Small intestine (tissue), 7 donors: ENCODE measurements around the gene NRBP1. TPM values are rescaled to one million over a fixed set of nuclear protein-coding genes. Genes with fewer than 3 reads are reported as not detected.
"Not testable (repeated sequence)": the region's sequence is repeated elsewhere in the genome, so short reads cannot be mapped to it uniquely, and the experiment has no call there.

Experiments used
- DNase-seq, 2 donors: peaks; one replicate each; pipeline versions ENCODE4 v3.0.0 to v3.0.0-alpha.2; 2013
- FAIRE-seq: peaks from 2 replicates; lab custom pipeline; 2012; peaks lifted over from hg19 to GRCh38; lab: Jason Lieb, UNC
- H3K27ac ChIP-seq, 3 donors: one replicate each; pipeline ENCODE4 v1.5.1; 2013; ENCODE audit warnings: low read length in 2 of 3, mild to moderate bottlenecking in 2 of 3, control low read depth in 1 of 3, inconsistent platforms in 1 of 3, low read depth in 1 of 3, moderate library complexity in 1 of 3
- H3K27me3 ChIP-seq, 3 donors: one replicate each; pipeline ENCODE4 v1.6.1; 2013; ENCODE audit warnings: low read length in 3 of 3, inconsistent platforms in 1 of 3; ENCODE audit not compliant: control insufficient read depth in 3 of 3, insufficient read depth in 3 of 3
- H3K36me3 ChIP-seq, 3 donors: one replicate each; pipeline ENCODE4 v1.6.1; 2013; ENCODE audit warnings: low read length in 3 of 3, inconsistent platforms in 1 of 3, low read depth in 1 of 3, mild to moderate bottlenecking in 1 of 3, moderate library complexity in 1 of 3; ENCODE audit not compliant: control insufficient read depth in 3 of 3, insufficient read depth in 2 of 3
- H3K4me1 ChIP-seq, 3 donors: one replicate each; pipeline ENCODE4 v1.6.1; 2013; ENCODE audit warnings: low read length in 2 of 3, inconsistent platforms in 1 of 3, low read depth in 1 of 3, mild to moderate bottlenecking in 1 of 3, moderate library complexity in 1 of 3; ENCODE audit not compliant: control insufficient read depth in 3 of 3, insufficient read depth in 2 of 3
- H3K4me3 ChIP-seq, 3 donors: one replicate each; pipeline ENCODE4 v1.5.1; 2013; ENCODE audit warnings: low read length in 3 of 3, control low read depth in 1 of 3, inconsistent platforms in 1 of 3, low read depth in 1 of 3, mild to moderate bottlenecking in 1 of 3, moderate library complexity in 1 of 3
- H3K9me3 ChIP-seq, 2 donors: one replicate each; pipeline ENCODE4 v1.6.1; 2013; ENCODE audit warnings: low read depth in 1 of 2, low read length in 1 of 2; ENCODE audit not compliant: control insufficient read depth in 2 of 2, insufficient read depth in 1 of 2
- WGBS, 3 donors: extraction: QIAGEN DNeasy Blood & Tissue Kit; methylation state at CpG; one replicate each; pipeline ENCODE4 v1.1.7; 2013; 5-methylcytosine and 5-hydroxymethylcytosine counted together
- polyA plus RNA-seq, 4 donors: library from polyadenylated mRNA; stranded (reverse) in 3 of 4; unstranded in 1 of 4; fragments of 200-250 nt in 3 of 4; fragments of 120-200 nt in 1 of 4; gene quantifications; one replicate each; pipeline versions ENCODE4 v1.2.1 to v1.2.3, GENCODE V29; 2013
- donor health status: healthy with polysubstance abuse.
- donor health status: control.
- donor health status: control.
- donor health status: Bipolar disorder and iron deficiency.
- donor health status: healthy.

The NRBP1 gene
- polyA plus RNA-seq, 4 donors: 51.4 to 84.8 (median 81.9) TPM

DNA sequence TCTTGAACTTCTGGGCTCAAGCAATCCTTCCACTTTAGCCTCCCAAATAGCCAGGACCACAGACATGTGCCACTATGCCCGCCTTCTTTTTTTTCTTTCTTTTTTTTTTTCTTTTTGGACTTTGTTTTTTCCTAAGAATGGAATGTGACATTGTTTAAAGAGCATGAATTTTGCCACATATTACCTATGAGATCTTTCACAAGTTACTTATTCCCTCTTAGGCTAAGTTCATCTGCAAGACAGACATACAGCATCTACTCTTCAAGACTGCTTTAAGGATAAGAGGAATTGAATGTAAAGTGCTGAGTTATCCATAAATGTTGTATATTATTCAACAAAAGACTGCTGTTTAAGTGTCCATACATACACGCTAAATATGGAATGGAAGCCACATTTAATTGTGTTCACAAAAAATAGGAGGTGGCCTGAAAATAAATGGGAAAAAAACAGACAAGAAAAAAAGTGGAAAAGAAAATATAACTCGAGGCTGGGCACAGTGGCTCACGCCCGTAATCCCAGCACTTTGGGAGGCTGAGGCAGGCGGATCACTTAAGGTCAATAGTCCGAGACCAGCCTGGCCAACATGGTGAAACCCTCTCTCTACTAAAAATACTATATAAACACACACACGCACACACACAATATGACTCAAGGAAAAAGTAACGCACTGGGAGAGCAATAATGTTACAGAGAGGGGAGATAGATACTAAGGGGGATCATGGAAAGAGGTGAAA lies 15.8 kb upstream of the NRBP1 start:
- H3K27me3 ChIP-seq: no peaks in the 10 kb centered on the region
- 79 to 88% (median 84%) methylated on average over 9 of the region's 9 CpGs for WGBS, 3 donors
- peaks cover 0 to 6% (median 5%) of the 10 kb centered on the region in 3 donors for H3K4me1 ChIP-seq
- H3K36me3 ChIP-seq: peaks cover 0 to 1% (median 0%) of the 10 kb centered on the region in 3 donors
- no peak for FAIRE-seq
- no peak overlapping the region for H3K27ac ChIP-seq
- H3K4me3 ChIP-seq: no peak overlapping the region
- H3K9me3 ChIP-seq: no peaks in the 10 kb centered on the region
- DNase-seq: no peak

DNA sequence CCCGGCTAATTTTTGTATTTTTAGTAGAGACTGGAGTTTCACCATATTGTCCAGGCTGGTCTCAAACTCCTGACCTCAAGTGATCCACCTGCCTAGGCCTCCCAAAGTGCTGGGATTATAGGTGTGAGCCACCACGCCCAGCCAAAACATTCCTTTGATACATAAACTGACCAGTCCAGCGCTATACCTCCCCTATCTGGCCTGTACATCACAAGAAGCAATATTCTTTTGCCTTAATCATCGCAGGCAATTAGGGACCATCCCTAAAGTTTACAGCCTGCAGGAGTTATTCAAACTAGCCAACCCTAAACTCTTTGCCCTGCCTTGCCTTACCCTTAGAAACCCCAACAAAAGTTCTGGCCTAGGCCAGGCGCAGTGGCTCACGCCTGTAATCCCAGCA lies 12.3 kb upstream of the NRBP1 start:
- Histone ChIP-seq H3K27me3 (no peaks in the 10 kb centered on the region), H3K9me3 (no peaks in the 10 kb centered on the region), H3K36me3 (no peaks in the 10 kb centered on the region), H3K4me1 (no peaks in the 10 kb centered on the region), H3K27ac (no peak overlapping the region), H3K4me3 (no peak overlapping the region)
- DNase-seq (no peak), FAIRE-seq (no peak)
- 92 to 95% (median 94%) methylated on average over 6 of the region's 6 CpGs for WGBS, 3 donors

DNA sequence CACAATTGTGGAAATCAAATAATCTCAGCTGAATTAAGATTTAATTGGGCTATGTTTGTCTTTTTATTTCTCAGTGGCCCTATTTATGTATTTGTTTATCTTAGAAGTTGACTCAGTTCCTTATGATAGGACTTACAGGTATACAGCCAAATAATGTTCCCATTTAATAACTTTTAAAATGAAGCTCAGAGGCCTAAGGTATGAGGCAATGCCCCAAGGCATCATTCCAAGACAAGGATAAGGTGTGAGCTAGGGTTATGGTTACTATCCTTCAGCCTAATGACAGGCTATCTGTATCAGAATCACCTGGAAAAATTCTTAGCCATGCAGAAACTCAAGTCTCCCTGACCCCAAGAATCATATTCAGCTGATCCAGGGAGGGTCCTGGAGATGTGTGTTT lies 7.4 kb upstream of the NRBP1 start:
- H3K4me3 ChIP-seq: no peak overlapping the region
- H3K9me3 ChIP-seq: no peaks in the 10 kb centered on the region
- no peaks in the 10 kb centered on the region for H3K36me3 ChIP-seq
- no peaks in the 10 kb centered on the region for H3K4me1 ChIP-seq
- DNase-seq: no peak
- H3K27ac ChIP-seq: no peak overlapping the region
- FAIRE-seq: no peak
- H3K27me3 ChIP-seq: no peaks in the 10 kb centered on the region

DNA sequence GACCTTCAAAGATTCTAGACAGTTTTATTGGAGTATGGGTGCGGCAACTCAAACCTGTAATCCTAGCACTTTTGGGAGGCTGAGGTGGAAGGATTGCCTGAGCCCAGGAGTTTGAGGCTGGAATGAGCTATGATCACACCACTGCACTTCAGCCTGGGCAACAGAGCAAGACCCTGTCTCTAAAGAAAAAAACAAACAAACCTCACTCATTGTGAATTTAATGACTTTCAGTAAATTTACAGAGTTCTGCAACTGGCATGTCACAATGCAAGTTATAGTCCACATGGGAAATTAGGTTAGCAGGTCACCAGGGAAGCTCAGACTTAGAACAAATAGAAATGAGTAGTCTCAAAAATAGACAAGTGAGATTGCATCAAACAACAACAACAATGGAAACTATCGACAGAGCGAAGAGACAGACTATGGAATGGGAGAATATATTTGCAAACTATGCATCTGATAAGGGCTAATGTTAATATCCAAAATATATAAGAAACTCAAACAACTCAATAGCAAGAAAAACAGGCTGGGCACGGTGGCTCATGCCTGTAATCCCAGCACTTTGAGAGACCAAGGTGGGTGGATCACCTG lies 6.7 kb upstream of the NRBP1 start:
- Histone ChIP-seq H3K36me3 (no peaks in the 10 kb centered on the region), H3K27me3 (no peaks in the 10 kb centered on the region), H3K4me1 (no peaks in the 10 kb centered on the region), H3K9me3 (no peaks in the 10 kb centered on the region), H3K4me3 (no peak overlapping the region), H3K27ac (no peak overlapping the region)
- FAIRE-seq (no peak), DNase-seq (no peak)
- 80 to 89% (median 83%) methylated on average over 4 of the region's 4 CpGs for WGBS, 3 donors

DNA sequence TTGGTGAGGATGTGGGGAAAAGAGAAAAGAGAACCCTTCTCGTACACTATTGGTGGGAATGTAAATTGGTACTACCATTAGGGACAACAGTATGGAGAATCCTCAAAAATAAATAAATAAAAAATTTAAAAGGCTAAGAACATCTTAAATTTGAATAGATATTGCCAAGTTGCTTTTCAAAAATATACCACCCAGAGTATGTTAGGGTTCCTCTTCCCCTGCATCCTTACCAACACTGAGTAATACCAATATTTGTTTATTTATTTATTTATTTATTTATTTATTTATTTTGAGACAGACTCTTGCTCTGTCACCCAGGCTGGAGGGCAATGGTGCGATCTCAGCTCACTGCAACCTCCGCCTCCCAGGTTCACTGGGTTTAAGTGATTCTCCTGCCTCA lies 5.5 kb upstream of the NRBP1 start:
- Histone ChIP-seq H3K36me3 (no peaks in the 10 kb centered on the region), H3K27ac (no peak overlapping the region)
- no peak for FAIRE-seq

DNA sequence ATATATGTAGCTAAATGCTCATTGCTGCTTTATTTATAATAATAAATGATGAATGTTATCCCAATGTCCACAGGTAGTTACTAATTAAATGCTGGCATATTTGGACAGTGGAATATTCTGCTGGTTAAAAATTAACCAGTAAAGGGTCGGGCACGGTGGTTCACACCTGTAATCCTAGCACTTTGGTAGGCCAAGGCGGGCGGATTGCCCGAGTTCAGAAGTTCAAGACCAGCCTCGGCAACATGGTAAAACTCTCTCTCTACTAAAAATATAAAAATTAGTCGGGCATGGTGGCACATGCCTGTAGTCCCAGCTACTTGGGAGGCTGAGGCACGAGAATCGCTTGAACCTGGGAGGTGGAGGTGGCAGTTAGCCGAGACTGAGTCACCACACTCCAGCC lies 3.4 kb upstream of the NRBP1 start:
- FAIRE-seq, H3K27ac ChIP-seq, H3K36me3 ChIP-seq, H3K9me3 ChIP-seq, H3K27me3 ChIP-seq, H3K4me1 ChIP-seq, H3K4me3 ChIP-seq: not testable (repeated sequence)
- WGBS, 3 donors: 36 to 72% (median 50%) methylated on average over 10 of the region's 10 CpGs
- DNase-seq: peak in 1 of 2 donors; percentile 59

More for the DNA sequence above, 5.5 kb upstream of the NRBP1 start:
- H3K9me3 ChIP-seq: no peaks in the 10 kb centered on the region
- DNase-seq: no peak
- no peak overlapping the region for H3K4me3 ChIP-seq
- peaks cover 0 to 3% (median 0%) of the 10 kb centered on the region in 3 donors for H3K4me1 ChIP-seq
- H3K27me3 ChIP-seq: no peaks in the 10 kb centered on the region
- 93 to 98% (median 96%) methylated on average over 3 of the region's 3 CpGs for WGBS, 3 donors

DNA sequence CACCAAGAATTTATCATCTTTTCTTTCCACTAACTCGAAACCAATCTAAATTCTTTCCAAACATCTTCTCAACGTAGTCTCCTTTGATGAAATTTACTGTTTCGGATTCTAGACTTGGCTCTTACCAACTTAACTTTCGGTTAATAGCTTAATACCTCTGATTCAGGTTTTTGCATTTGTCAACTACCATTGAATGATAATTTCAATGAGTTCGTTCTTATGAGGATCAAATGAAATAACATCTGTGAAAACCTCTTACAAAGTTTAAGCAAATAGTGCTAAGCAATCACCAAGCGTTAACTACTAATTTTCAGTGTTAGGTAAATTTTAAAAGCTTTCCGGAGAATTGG lies 593 bp upstream of the NRBP1 start:
- H3K27me3 ChIP-seq: no peaks in the 10 kb centered on the region
- no peaks in the 10 kb centered on the region for H3K9me3 ChIP-seq
- H3K4me1 ChIP-seq: peaks cover 1 to 9% (median 7%) of the 10 kb centered on the region in 3 donors
- H3K36me3 ChIP-seq: no peaks in the 10 kb centered on the region
- FAIRE-seq: no peak
- peak overlapping the region; percentile 78 to 99 (median 88) for H3K4me3 ChIP-seq
- peak overlapping the region; percentile 84 to 100 (median 99) for H3K27ac ChIP-seq
- DNase-seq: no peak
- WGBS, 3 donors: 14 to 27% (median 15%) methylated on average over 7 of the region's 7 CpGs

DNA sequence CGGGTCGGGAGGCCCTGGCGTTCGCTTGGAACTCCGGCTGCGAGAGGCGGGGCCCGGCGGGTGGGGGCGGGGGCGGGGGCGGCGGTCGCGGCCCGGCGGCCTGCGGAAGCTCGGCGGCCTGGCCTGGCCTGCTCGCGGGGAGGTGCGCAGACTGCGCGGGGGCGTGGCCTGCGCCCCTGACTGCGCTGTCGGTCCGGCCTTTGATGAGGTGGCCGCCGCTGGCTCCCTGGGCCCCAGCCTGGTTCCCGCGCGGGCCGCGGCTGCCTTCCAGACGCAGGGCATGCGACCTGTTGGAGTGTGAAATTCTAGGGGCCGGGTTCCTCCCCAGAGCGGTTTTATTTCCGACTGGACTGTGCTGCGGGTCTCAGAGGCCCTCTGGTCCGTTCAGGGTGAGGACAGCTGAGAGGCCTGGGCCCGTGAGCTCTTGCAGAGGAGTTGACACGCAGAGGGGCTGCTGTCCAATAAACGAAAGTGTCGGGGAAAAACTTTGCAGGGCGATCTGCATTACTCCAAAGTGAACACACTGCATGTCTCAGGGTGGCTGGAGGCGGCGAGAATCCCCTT lies 629 bp downstream of the NRBP1 start:
- WGBS, 3 donors: 0 to 1% (median 0%) methylated on average over 36 to 51 of the region's 51 CpGs
- peak overlapping the region; percentile 78 to 99 (median 88) for H3K4me3 ChIP-seq

More for the DNA sequence above, 629 bp downstream of the NRBP1 start:
- peaks cover 4 to 7% (median 5%) of the 10 kb centered on the region in 3 donors for H3K36me3 ChIP-seq
- H3K9me3 ChIP-seq: no peaks in the 10 kb centered on the region
- H3K4me1 ChIP-seq: peaks cover 1 to 9% (median 7%) of the 10 kb centered on the region in 3 donors
- DNase-seq (peak; percentile 83 to 94), FAIRE-seq (no peak)
- H3K27ac ChIP-seq: peak overlapping the region; percentile 92 to 100 (median 99)
- no peaks in the 10 kb centered on the region for H3K27me3 ChIP-seq
